ENCODE measurements around the gene KIF1B.

Gene KIF1B

GRCh38 chr1:10398734-10399443, 188.5 kb downstream of the KIF1B start, which contains the start of gene PGD:
TSS of gene PGD (plus strand) at chr1:10399064. CDS start at chr1:10399118, 54 bp downstream.
- no peak for TF ChIP-seq EZH2 (IDR thresholded peaks at IDR 0.05; ENCODE audit: borderline replicate concordance, low read depth, low read length, severe bottlenecking)
- no peak for TF ChIP-seq CTCF (IDR thresholded peaks at IDR 0.05; ENCODE audit: borderline replicate concordance, extremely low read depth, low read length, poor library complexity, severe bottlenecking)
- Histone ChIP-seq H3K36me3 (ENCODE audit: insufficient read depth, low read length) (peaks cover 35% of the 10 kb centered on the region), H4K20me1 (ENCODE audit: insufficient read depth, low read length) (peaks cover 23% of the 10 kb centered on the region), H3K79me2 (ENCODE audit: insufficient read depth, low read length) (peaks cover 32% of the 10 kb centered on the region), H3K9me3 (ENCODE audit: insufficient read depth, low read length, severe bottlenecking) (no peaks in the 10 kb centered on the region), H3K4me3 (ENCODE audit: low read depth in 1 of 2, low read length in 2 of 2) (peak within 1 kb of the TSS; percentile 67 to 82; a peak in 3 of 4 replicates), H3K4me1 (ENCODE audit: insufficient read depth, low read length) (peaks cover 39% of the 10 kb centered on the region), H3K27me3 (ENCODE audit: insufficient read depth, low read length, poor library complexity) (no peaks in the 10 kb centered on the region), H3K27ac (ENCODE audit: low read length) (peak within 1 kb of the TSS; percentile 75), H2AFZ (ENCODE audit: low read depth, low read length) (peak within 1 kb of the TSS; percentile 92), H3K9ac (ENCODE audit: low read depth, low read length) (peak within 1 kb of the TSS; percentile 67), H3K4me2 (ENCODE audit: insufficient read depth, low read length) (peak within 1 kb of the TSS; percentile 84)
- DNase-seq (peak; percentile 98), ATAC-seq (ENCODE audit: insufficient read depth, low read depth) (peak; percentile 94)

- Histone ChIP-seq H2AFZ (ENCODE audit: low read depth, low read length) (peak overlapping the region; percentile 81), H3K79me2 (ENCODE audit: insufficient read depth, low read length) (peaks cover 32% of the 10 kb centered on the region), H3K4me1 (ENCODE audit: insufficient read depth, low read length) (peaks cover 39% of the 10 kb centered on the region), H3K27ac (ENCODE audit: low read length) (peak overlapping the region; percentile 75), H3K9ac (ENCODE audit: low read depth, low read length) (peak overlapping the region; percentile 67), H3K36me3 (ENCODE audit: insufficient read depth, low read length) (peaks cover 41% of the 10 kb centered on the region), H3K27me3 (ENCODE audit: insufficient read depth, low read length, poor library complexity) (no peaks in the 10 kb centered on the region), H3K4me3 (ENCODE audit: low read depth in 1 of 2, low read length in 2 of 2) (peak overlapping the region; percentile 67 to 82; a peak in 3 of 4 replicates), H4K20me1 (ENCODE audit: insufficient read depth, low read length) (peaks cover 23% of the 10 kb centered on the region), H3K9me3 (ENCODE audit: insufficient read depth, low read length, severe bottlenecking) (no peaks in the 10 kb centered on the region), H3K4me2 (ENCODE audit: insufficient read depth, low read length) (peak overlapping the region; percentile 84)
- DNase-seq, result no peak
- ATAC-seq (ENCODE audit: insufficient read depth, low read depth), result no peak
- TF ChIP-seq EZH2 (IDR thresholded peaks at IDR 0.05; ENCODE audit: borderline replicate concordance, low read depth, low read length, severe bottlenecking), result no peak
- no peak for TF ChIP-seq CTCF (IDR thresholded peaks at IDR 0.05; ENCODE audit: borderline replicate concordance, extremely low read depth, low read length, poor library complexity, severe bottlenecking)
These were observed 189.1 kb downstream of the KIF1B start for GRCh38 chr1:10399444-10399941.

DNA sequence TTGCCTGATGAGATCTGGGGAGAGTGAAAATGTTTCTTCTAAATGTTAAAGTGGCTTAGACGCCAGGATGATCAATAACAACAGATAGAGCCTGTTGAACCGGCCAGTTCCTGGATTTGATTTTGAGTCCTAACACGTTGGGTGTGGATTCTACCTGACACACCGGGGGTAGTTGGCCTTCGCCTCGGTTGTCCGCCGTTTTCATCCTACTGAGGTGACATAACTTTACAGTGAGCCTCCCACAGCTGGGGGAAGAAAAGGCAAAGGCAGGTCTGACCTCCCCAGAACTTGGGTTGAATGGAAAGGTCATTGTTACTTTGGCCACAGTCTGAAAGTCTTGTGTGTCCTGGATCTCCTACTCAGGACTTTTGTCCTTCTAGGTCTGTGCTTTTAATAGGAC, 189.6 kb downstream of the KIF1B start:
- peak overlapping the region; percentile 67 to 82; a peak in 3 of 4 replicates for H3K4me3 ChIP-seq (ENCODE audit: low read depth in 1 of 2, low read length in 2 of 2)
- no peak for DNase-seq
- H4K20me1 ChIP-seq (ENCODE audit: insufficient read depth, low read length), result peaks cover 23% of the 10 kb centered on the region
- H3K79me2 ChIP-seq (ENCODE audit: insufficient read depth, low read length), result peaks cover 32% of the 10 kb centered on the region
- H3K36me3 ChIP-seq (ENCODE audit: insufficient read depth, low read length), result peaks cover 46% of the 10 kb centered on the region
- H3K4me2 ChIP-seq (ENCODE audit: insufficient read depth, low read length), result peak overlapping the region; percentile 84
- H3K9ac ChIP-seq (ENCODE audit: low read depth, low read length), result peak overlapping the region; percentile 67
- H3K4me1 ChIP-seq (ENCODE audit: insufficient read depth, low read length), result peaks cover 39% of the 10 kb centered on the region
- H2AFZ ChIP-seq (ENCODE audit: low read depth, low read length), result no peak overlapping the region
- no peaks in the 10 kb centered on the region for H3K9me3 ChIP-seq (ENCODE audit: insufficient read depth, low read length, severe bottlenecking)
- H3K27ac ChIP-seq (ENCODE audit: low read length), result peak overlapping the region; percentile 24; the same call in 1 of the 2 replicates
- ATAC-seq (ENCODE audit: insufficient read depth, low read depth), result no peak
- H3K27me3 ChIP-seq (ENCODE audit: insufficient read depth, low read length, poor library complexity), result no peaks in the 10 kb centered on the region
- TF ChIP-seq CTCF (IDR thresholded peaks at IDR 0.05; ENCODE audit: borderline replicate concordance, extremely low read depth, low read length, poor library complexity, severe bottlenecking) (no peak), EZH2 (IDR thresholded peaks at IDR 0.05; ENCODE audit: borderline replicate concordance, low read depth, low read length, severe bottlenecking) (no peak)
